ENCODE data around the gene ODAPH. TPM values are rescaled to one million over a fixed set of nuclear protein-coding genes. Genes with fewer than 3 reads are reported as not detected.

ODAPH gene
- polyA plus RNA-seq, 3 donors, result not detected

DNA sequence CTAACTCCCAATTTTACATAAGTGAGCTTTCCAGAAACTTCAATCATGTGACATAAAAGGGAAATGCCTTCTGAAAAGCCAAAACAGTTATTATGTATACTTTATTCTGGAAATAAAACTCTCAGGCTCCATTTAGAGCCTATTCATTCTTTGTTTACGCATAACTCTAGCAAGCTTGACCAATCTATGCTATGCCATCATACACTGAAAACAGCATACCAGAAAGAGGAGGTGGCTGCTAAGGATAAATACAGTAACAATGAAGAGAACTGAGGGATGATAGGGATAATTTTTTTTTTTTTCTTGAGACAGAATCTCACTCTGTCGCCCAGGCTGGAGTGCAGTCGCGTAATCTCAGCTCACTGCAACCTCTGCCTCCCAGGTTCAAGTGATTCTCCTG is 50.1 kb downstream of the ODAPH start:
- TF ChIP-seq, protein P1, sequence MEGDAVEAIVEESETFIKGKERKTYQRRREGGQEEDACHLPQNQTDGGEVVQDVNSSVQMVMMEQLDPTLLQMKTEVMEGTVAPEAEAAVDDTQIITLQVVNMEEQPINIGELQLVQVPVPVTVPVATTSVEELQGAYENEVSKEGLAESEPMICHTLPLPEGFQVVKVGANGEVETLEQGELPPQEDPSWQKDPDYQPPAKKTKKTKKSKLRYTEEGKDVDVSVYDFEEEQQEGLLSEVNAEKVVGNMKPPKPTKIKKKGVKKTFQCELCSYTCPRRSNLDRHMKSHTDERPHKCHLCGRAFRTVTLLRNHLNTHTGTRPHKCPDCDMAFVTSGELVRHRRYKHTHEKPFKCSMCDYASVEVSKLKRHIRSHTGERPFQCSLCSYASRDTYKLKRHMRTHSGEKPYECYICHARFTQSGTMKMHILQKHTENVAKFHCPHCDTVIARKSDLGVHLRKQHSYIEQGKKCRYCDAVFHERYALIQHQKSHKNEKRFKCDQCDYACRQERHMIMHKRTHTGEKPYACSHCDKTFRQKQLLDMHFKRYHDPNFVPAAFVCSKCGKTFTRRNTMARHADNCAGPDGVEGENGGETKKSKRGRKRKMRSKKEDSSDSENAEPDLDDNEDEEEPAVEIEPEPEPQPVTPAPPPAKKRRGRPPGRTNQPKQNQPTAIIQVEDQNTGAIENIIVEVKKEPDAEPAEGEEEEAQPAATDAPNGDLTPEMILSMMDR (IDR thresholded peaks at IDR 0.05), result no peak
- Mint-ChIP-seq H3K9me3 (peaks cover 0 to 10% (median 2%) of the 10 kb centered on the region in 7 donors), H3K4me3 (no peak overlapping the region), H3K27ac (no peak overlapping the region), H3K4me1 (no peaks in the 10 kb centered on the region), H3K36me3 (no peaks in the 10 kb centered on the region), H3K27me3 (ENCODE audit: low read depth in 3 of 3) (peaks cover under 1 to 3% (median 1%) of the 10 kb centered on the region in 3 donors)
- intact Hi-C loops (cut with micrococcal nuclease), result no loop called here
- no peak overlapping the region for H3K4me2 ChIP-seq (replicated peaks; ENCODE audit: extremely low read depth, low read length, poor library complexity, severe bottlenecking)
- H3K36me3 ChIP-seq (replicated peaks in 1 of 2; ENCODE audit: control insufficient read depth in 1 of 2, insufficient read depth in 2 of 2, low read length in 2 of 2), result no peaks in the 10 kb centered on the region
- no peaks in the 10 kb centered on the region for H3K4me1 ChIP-seq (ENCODE audit: control insufficient read depth in 1 of 2, insufficient read depth in 2 of 2, low read length in 2 of 2)
- no peak for DNase-seq
- WGBS (ENCODE audit: insufficient coverage), result no CpG with 5 or more reads among the region's 4 CpGs
- no peak overlapping the region for H3K27ac ChIP-seq (ENCODE audit: low read depth in 1 of 2, low read length in 2 of 2)
- H3K79me2 ChIP-seq (ENCODE audit: insufficient read depth, low read length), result no peaks in the 10 kb centered on the region
- H4K20me1 ChIP-seq (ENCODE audit: insufficient read depth, low read length), result no peaks in the 10 kb centered on the region
- H3K9me3 ChIP-seq (replicated peaks in 1 of 2; ENCODE audit: control insufficient read depth in 1 of 2, insufficient read depth in 1 of 2, low read length in 2 of 2), result no peaks in the 10 kb centered on the region
- no peak overlapping the region for H3K9ac ChIP-seq (ENCODE audit: insufficient read depth, low read length, poor library complexity, severe bottlenecking)
- H2AFZ ChIP-seq (ENCODE audit: insufficient read depth, low read depth, low read length, poor library complexity, severe bottlenecking), result no peak overlapping the region
- H3K4me3 ChIP-seq (replicated peaks in 1 of 3; ENCODE audit: low read depth in 2 of 3, low read length in 3 of 3), result no peak overlapping the region
- H3K27me3 ChIP-seq (ENCODE audit: control insufficient read depth in 2 of 2, insufficient read depth in 2 of 2, low read length in 2 of 2), result no peaks in the 10 kb centered on the region

DNA sequence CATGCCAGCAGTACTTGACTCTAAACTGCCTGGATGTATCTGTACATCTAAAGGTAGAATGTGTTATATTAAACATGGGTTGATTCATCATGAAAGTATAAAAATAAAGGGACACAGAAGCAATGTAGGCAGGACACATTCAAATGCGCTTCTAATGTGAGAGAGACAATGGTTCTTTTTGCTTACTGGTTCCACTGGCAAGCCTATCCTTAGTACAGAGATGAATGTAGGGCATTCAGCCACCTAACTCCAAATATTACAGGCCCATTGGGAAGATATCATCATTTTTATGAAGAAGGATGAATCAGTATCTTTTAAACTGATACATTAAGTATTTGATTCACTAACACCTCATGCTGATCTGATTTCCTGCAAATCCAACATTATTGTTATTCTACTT is 56.4 kb downstream of the ODAPH start:
- Histone ChIP-seq H3K36me3 (replicated peaks in 1 of 2; ENCODE audit: control insufficient read depth in 1 of 2, insufficient read depth in 2 of 2, low read length in 2 of 2) (no peaks in the 10 kb centered on the region), H4K20me1 (ENCODE audit: insufficient read depth, low read length) (no peaks in the 10 kb centered on the region), H3K27me3 (ENCODE audit: control insufficient read depth in 2 of 2, insufficient read depth in 2 of 2, low read length in 2 of 2) (no peaks in the 10 kb centered on the region), H3K9ac (ENCODE audit: insufficient read depth, low read length, poor library complexity, severe bottlenecking) (no peak overlapping the region), H3K4me3 (replicated peaks in 1 of 3; ENCODE audit: low read depth in 2 of 3, low read length in 3 of 3) (no peak overlapping the region), H3K9me3 (replicated peaks in 1 of 2; ENCODE audit: control insufficient read depth in 1 of 2, insufficient read depth in 1 of 2, low read length in 2 of 2) (no peaks in the 10 kb centered on the region), H3K27ac (ENCODE audit: low read depth in 1 of 2, low read length in 2 of 2) (no peak overlapping the region), H3K4me2 (replicated peaks; ENCODE audit: extremely low read depth, low read length, poor library complexity, severe bottlenecking) (no peak overlapping the region), H3K79me2 (ENCODE audit: insufficient read depth, low read length) (no peaks in the 10 kb centered on the region), H2AFZ (ENCODE audit: insufficient read depth, low read depth, low read length, poor library complexity, severe bottlenecking) (no peak overlapping the region), H3K4me1 (ENCODE audit: control insufficient read depth in 1 of 2, insufficient read depth in 2 of 2, low read length in 2 of 2) (no peaks in the 10 kb centered on the region)
- Mint-ChIP-seq H3K4me3 (no peak overlapping the region), H3K4me1 (no peaks in the 10 kb centered on the region), H3K9me3 (peaks cover 0 to 10% (median 3%) of the 10 kb centered on the region in 7 donors), H3K27ac (no peak overlapping the region), H3K36me3 (no peaks in the 10 kb centered on the region), H3K27me3 (ENCODE audit: low read depth in 3 of 3) (peaks cover 0 to 2% (median 2%) of the 10 kb centered on the region in 3 donors)
- WGBS (ENCODE audit: insufficient coverage), result no CpG with 5 or more reads among the region's 1 CpG
- no peak for DNase-seq
- intact Hi-C loops (cut with micrococcal nuclease), result no loop called here
- TF ChIP-seq, protein P1 (IDR thresholded peaks at IDR 0.05), result no peak

Other genes with a start within 250 kb of the ODAPH start
- 10 to 100 TPM; 22.5 to 44.1 (median 23.0) TPM for gene RCHY1, start 41.7 kb upstream of the ODAPH start, polyA plus RNA-seq
- 1 to 10 TPM; 2.3 to 6.1 (median 5.6) TPM for gene THAP6, start 41.6 kb upstream of the ODAPH start, polyA plus RNA-seq
- gene CDKL2, start 74.5 kb downstream of the ODAPH start, polyA plus RNA-seq, result not detected
- gene G3BP2, start 117.3 kb downstream of the ODAPH start, polyA plus RNA-seq, result 10 to 100 TPM; 32.5 to 92.3 (median 74.2) TPM
- 10 to 100 TPM; 15.4 to 26.9 (median 17.5) TPM for gene USO1, start 168.5 kb downstream of the ODAPH start, polyA plus RNA-seq

All from CD14-positive monocyte (primary cell).